Brain microvascular endothelial cell (primary cell): ENCODE data around the gene ZDHHC19.
"Not testable (repeated sequence)": the region's sequence is repeated elsewhere in the genome, so short reads cannot be mapped to it uniquely, and the experiment has no call there.

ENCODE experiments used
- DNase-seq: peaks from one replicate; pipeline ENCODE4 v3.0.0-alpha.2; 2020
- H3K27ac ChIP-seq: fragments of 250-450 bp; sonication (Bioruptor Pico); 2 replicates; pipeline ENCODE4 v1.5.1; 2020; ENCODE audit warnings: mild to moderate bottlenecking, moderate library complexity
- H3K27me3 ChIP-seq: fragments of 250-450 bp; sonication (Bioruptor Pico); replicated peaks from 2 replicates; pipeline ENCODE4 v1.5.1; 2020; ENCODE audit warnings: mild to moderate bottlenecking
- H3K36me3 ChIP-seq: fragments of 250-450 bp; sonication (Bioruptor Pico); replicated peaks from 2 replicates; pipeline ENCODE4 v1.5.1; 2020; ENCODE audit warnings: mild to moderate bottlenecking
- H3K4me3 ChIP-seq: 2 replicates; pipeline ENCODE4 v1.5.1; 2011; ENCODE audit warnings: low read depth, mild to moderate bottlenecking, control low read depth, low read length, moderate library complexity
- in situ Hi-C: cut with HindIII; loops from 2 replicates; pipeline ENCODE4 v1.10.0; 2017; ENCODE audit warnings: low sequenced_read_pairs, low pct_ligation_motif_present
- TF ChIP-seq, protein P1 (sequence below): IDR thresholded peaks from 2 replicates; pipeline ENCODE4 v1.5.1; 2011; ENCODE audit warnings: low read depth, mild to moderate bottlenecking, moderate library complexity, low read length, control low read depth, inconsistent platforms; ENCODE audit errors: missing control alignments

Gene ZDHHC19

GRCh38 chr3:196186651-196187573, 24.3 kb downstream of the ZDHHC19 start:
- H3K27me3 ChIP-seq: no peaks in the 10 kb centered on the region
- no peak overlapping the region for H3K27ac ChIP-seq
- H3K36me3 ChIP-seq: no peaks in the 10 kb centered on the region
- in situ Hi-C loops: no loop called here
- no peak overlapping the region for H3K4me3 ChIP-seq
- TF ChIP-seq, protein P1, sequence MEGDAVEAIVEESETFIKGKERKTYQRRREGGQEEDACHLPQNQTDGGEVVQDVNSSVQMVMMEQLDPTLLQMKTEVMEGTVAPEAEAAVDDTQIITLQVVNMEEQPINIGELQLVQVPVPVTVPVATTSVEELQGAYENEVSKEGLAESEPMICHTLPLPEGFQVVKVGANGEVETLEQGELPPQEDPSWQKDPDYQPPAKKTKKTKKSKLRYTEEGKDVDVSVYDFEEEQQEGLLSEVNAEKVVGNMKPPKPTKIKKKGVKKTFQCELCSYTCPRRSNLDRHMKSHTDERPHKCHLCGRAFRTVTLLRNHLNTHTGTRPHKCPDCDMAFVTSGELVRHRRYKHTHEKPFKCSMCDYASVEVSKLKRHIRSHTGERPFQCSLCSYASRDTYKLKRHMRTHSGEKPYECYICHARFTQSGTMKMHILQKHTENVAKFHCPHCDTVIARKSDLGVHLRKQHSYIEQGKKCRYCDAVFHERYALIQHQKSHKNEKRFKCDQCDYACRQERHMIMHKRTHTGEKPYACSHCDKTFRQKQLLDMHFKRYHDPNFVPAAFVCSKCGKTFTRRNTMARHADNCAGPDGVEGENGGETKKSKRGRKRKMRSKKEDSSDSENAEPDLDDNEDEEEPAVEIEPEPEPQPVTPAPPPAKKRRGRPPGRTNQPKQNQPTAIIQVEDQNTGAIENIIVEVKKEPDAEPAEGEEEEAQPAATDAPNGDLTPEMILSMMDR: no peak
- no peak for DNase-seq

DNA sequence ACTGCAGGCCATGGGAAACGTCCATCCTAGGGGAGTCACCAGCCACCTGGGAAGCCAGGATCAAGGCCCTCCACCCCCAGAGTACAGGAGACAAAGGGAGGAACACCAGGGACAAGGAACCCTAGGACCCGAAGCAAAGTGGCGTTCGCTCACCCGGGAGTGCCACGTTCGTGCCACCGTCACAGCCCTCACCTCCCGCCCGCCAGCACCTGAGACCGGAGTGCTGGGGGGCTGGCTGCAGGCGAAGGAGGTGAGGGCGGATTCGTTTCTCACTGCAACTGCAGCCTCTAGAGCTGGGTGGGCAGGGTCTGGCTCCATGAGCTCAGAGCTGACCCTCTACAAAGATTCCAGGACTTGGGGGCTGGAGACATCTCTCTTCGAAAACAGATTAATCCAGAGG, 26.3 kb downstream of the ZDHHC19 start:
- DNase-seq: no peak
- no peaks in the 10 kb centered on the region for H3K27me3 ChIP-seq
- TF ChIP-seq, protein P1: no peak
- H3K27ac ChIP-seq: no peak overlapping the region
- in situ Hi-C loops: no loop called here
- no peaks in the 10 kb centered on the region for H3K36me3 ChIP-seq
- H3K4me3 ChIP-seq: no peak overlapping the region

- H3K36me3 ChIP-seq, H3K27ac ChIP-seq, in situ Hi-C loops, H3K27me3 ChIP-seq, DNase-seq, H3K4me3 ChIP-seq: not testable (repeated sequence)
Measured at GRCh38 chr3:196184169-196184432, 27.1 kb downstream of the ZDHHC19 start.

DNA sequence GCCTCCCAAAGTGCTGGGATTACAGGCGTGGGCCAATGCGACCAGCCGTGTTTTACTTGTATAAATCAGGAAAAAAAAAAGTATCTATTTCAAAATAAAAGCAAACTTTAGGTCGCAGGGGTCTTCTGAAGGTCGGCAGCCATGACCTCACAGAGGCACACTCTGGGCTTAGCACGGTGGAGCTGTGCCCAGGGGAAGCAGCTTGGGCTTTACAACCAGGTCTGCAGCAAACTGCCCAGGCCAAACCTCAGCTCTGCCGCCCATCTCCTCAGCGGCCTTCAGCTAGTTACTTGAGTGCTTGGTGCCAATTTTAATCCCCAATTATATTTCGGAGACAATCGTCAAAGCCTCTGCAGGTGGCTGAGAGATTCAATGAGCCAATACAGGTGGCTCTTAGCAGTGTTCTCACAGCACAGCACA, 30.1 kb downstream of the ZDHHC19 start:
- in situ Hi-C loops: no loop called here
- no peak overlapping the region for H3K4me3 ChIP-seq
- DNase-seq: no peak
- TF ChIP-seq, protein P1: no peak
- no peaks in the 10 kb centered on the region for H3K36me3 ChIP-seq
- no peaks in the 10 kb centered on the region for H3K27me3 ChIP-seq
- no peak overlapping the region for H3K27ac ChIP-seq

DNA sequence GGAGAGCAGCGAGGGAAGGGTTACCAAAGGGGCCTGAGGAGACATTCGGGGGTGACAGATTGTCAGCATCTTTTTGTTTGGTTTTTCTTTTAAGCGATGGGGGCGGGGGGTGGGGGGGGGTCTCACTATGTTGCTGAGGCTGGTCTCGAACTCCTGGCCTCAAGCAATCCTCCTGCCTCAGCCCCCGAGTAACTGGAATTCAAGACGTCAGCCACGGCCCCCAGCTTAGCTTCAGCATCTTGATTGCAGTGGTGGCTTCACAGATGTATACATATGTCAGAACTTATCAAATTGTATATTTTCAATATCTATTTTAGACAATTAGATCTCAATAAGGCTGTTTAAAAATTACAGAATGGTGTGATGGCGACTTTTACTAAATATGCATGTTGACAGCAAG, 30.9 kb downstream of the ZDHHC19 start:
- H3K4me3 ChIP-seq: no peak overlapping the region
- DNase-seq: no peak
- no peak overlapping the region for H3K27ac ChIP-seq
- no peaks in the 10 kb centered on the region for H3K27me3 ChIP-seq
- in situ Hi-C loops: no loop called here
- no peaks in the 10 kb centered on the region for H3K36me3 ChIP-seq
- TF ChIP-seq, protein P1: no peak

GRCh38 chr3:196179380-196180308, 31.6 kb downstream of the ZDHHC19 start:
- DNase-seq: no peak
- in situ Hi-C loops: no loop called here
- Histone ChIP-seq H3K27me3 (no peaks in the 10 kb centered on the region), H3K36me3 (no peaks in the 10 kb centered on the region), H3K4me3 (no peak overlapping the region), H3K27ac (no peak overlapping the region)
- TF ChIP-seq, protein P1: peak; percentile 15
